WTC11 (cell line): ENCODE measurements around the gene PGAP3. TPM values are rescaled to one million over a fixed set of nuclear protein-coding genes. Genes with fewer than 3 reads are reported as not detected.

Source experiments
- ATAC-seq: fragments of 200-7000 bp; cut with Tn5 transposase; 2 replicates; pipeline ENCODE4 v1.10.0; 2021; ENCODE audit warnings: mild to moderate bottlenecking, moderate library complexity
- CTCF ChIA-PET: fragments of 300-600 bp; sonication (Branson Sonifier 250); formaldehyde crosslinking; loops from one replicate; lab custom pipeline; 2021; ENCODE audit warnings: antibody characterized with exemption; lab: Charles Lee
- POLR2A ChIA-PET: fragments of 350-600 bp; sonication (Branson Sonifier 250); formaldehyde crosslinking; loops from one replicate; lab custom pipeline; 2021; ENCODE audit warnings: antibody characterized with exemption; lab: Charles Lee
- DNase-seq: peaks from one replicate; pipeline ENCODE4 v3.0.0; 2021; ENCODE audit warnings: low spot score
- H3K27ac Mint-ChIP-seq: 2 replicates; pipeline ENCODE4 v1.8.0; 2021; ENCODE audit warnings: mixed read lengths
- H3K27me3 Mint-ChIP-seq: 2 replicates; pipeline ENCODE4 v1.8.0; 2021; ENCODE audit warnings: low read depth, mild to moderate bottlenecking, moderate library complexity, mixed read lengths
- H3K36me3 Mint-ChIP-seq: 2 replicates; pipeline ENCODE4 v1.8.0; 2021; ENCODE audit warnings: mixed read lengths
- H3K4me1 Mint-ChIP-seq: 2 replicates; pipeline ENCODE4 v1.8.0; 2022; ENCODE audit warnings: mixed read lengths
- H3K4me3 Mint-ChIP-seq: 2 replicates; pipeline ENCODE4 v1.8.0; 2021; ENCODE audit warnings: mild to moderate bottlenecking, moderate library complexity, mixed read lengths
- H3K9me3 Mint-ChIP-seq: 2 replicates; pipeline ENCODE4 v1.8.0; 2021; ENCODE audit warnings: mixed read lengths
- CREM ChIP-seq: sonication (generic); formaldehyde crosslinking; IDR thresholded peaks from 2 replicates; pipeline ENCODE4 v1.8.1; 2022; ENCODE audit warnings: mild to moderate bottlenecking, missing genetic modification reagents, moderate library complexity
- JUN ChIP-seq: sonication (generic); formaldehyde crosslinking; IDR thresholded peaks from 2 replicates; pipeline ENCODE4 v1.8.0; 2023; ENCODE audit warnings: mild to moderate bottlenecking, missing genetic modification reagents
- NFE2L1 ChIP-seq: sonication (generic); formaldehyde crosslinking; IDR thresholded peaks from 2 replicates; pipeline ENCODE4 v1.8.1; 2023; ENCODE audit warnings: missing genetic modification reagents
- PRDM15 ChIP-seq: sonication (generic); formaldehyde crosslinking; IDR thresholded peaks from 2 replicates; pipeline ENCODE4 v1.8.0; 2022; ENCODE audit warnings: missing genetic modification reagents
- RELA ChIP-seq: sonication (generic); formaldehyde crosslinking; IDR thresholded peaks from 2 replicates; pipeline ENCODE4 v1.8.1; 2022; ENCODE audit warnings: missing genetic modification reagents, mild to moderate bottlenecking, borderline replicate concordance
- ZNF121 ChIP-seq: sonication (generic); formaldehyde crosslinking; IDR thresholded peaks from 2 replicates; pipeline ENCODE4 v1.8.0; 2023; ENCODE audit warnings: missing genetic modification reagents
- ZNF281 ChIP-seq: sonication (generic); formaldehyde crosslinking; IDR thresholded peaks from 2 replicates; pipeline ENCODE4 v1.8.0; 2023; ENCODE audit warnings: mild to moderate bottlenecking, missing genetic modification reagents
- ZNF317 ChIP-seq: sonication (generic); formaldehyde crosslinking; IDR thresholded peaks from 2 replicates; pipeline ENCODE4 v1.8.1; 2023; ENCODE audit warnings: low read depth, mild to moderate bottlenecking, moderate library complexity, missing genetic modification reagents, borderline replicate concordance
- ZSCAN18 ChIP-seq: fragments of 250-450 bp; sonication (Bioruptor Pico); IDR thresholded peaks from 2 replicates; pipeline ENCODE4 v2.1.2; 2022; ENCODE audit warnings: mild to moderate bottlenecking, moderate library complexity
- total RNA-seq: library from RNA; stranded (reverse); gene quantifications from 3 replicates; pipeline ENCODE4 v1.2.3, GENCODE V29; 2021
- TF ChIP-seq, protein P1 (sequence below): sonication (generic); formaldehyde crosslinking; IDR thresholded peaks from 2 replicates; pipeline ENCODE4 v1.8.1; 2022; ENCODE audit warnings: mild to moderate bottlenecking, missing genetic modification reagents, moderate library complexity, borderline replicate concordance
- TF ChIP-seq, protein P2 (sequence below): fragments of 250-450 bp; sonication (Bioruptor Pico); IDR thresholded peaks from 2 replicates; pipeline ENCODE4 v1.9.0; 2021; ENCODE audit warnings: moderate library complexity, mild to moderate bottlenecking, inconsistent platforms, borderline replicate concordance
- TF ChIP-seq, protein P3 (sequence below): sonication (generic); formaldehyde crosslinking; IDR thresholded peaks from 2 replicates; pipeline ENCODE4 v1.8.1; 2023; ENCODE audit warnings: mild to moderate bottlenecking, moderate library complexity, missing genetic modification reagents
- TF ChIP-seq, protein P4 (sequence below): sonication (generic); formaldehyde crosslinking; IDR thresholded peaks from 2 replicates; pipeline ENCODE4 v1.8.1; 2023; ENCODE audit warnings: mild to moderate bottlenecking, missing genetic modification reagents

PGAP3 gene
- total RNA-seq, 1 experiment from 2014 or later, result 24.9 TPM

DNA sequence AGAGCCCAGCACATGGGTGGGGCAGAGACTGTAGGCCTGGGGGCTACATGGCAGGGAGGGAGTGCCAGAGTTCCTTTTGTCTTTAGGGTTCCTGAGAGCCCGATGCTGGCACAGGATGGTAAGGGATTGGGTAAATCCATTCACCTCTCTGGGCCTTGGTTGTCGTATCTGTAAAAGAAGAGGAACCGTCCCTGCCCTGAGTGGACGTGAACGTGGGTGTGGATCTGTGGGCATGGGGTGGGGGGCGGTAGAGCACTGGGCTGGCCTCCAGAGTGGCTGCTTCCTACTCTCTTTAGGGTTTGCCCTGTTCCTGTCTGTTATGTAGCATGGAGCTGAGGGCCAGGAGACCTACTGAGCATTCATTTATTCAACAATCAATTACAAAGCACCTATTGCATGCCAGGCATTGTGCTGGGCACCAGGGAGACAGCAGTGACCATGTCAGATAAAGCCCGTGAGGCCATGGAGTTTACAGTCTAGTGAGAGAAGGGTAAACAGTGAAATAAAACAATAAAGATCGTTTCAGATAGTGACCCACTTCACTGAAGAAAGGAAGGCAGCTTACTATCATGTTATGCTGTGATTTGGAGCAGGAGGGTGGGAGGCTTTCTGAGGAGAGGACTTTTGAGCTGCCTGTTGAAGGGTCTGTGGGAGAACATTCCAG, 35.8 kb downstream of the PGAP3 start:
- DNase-seq, result no peak
- no peak overlapping the region for H3K4me3 Mint-ChIP-seq
- H3K27ac Mint-ChIP-seq, result peak overlapping the region; percentile 75
- ChIA-PET CTCF (interaction anchor here (0.5 to 18.1 kb wide), 15 partner anchors 8 to 150 kb away, joined by 3 to 851 read pairs (median 14); partner anchors contain the start of genes MIEN1, PNMT, PPP1R1B and STARD3), POLR2A (interaction anchor here (0.6 to 1.1 kb wide), 4 partner anchors 12 to 47 kb away, joined by 3 to 4 read pairs (median 4); partner anchors contain the start of gene ERBB2)
- no peaks in the 10 kb centered on the region; the same call in 1 of the 2 replicates for H3K36me3 Mint-ChIP-seq
- no peak for TF ChIP-seq JUN (CRISPR knock-in tag)
- TF ChIP-seq ZNF121 (CRISPR knock-in tag), result no peak
- TF ChIP-seq ZNF317 (CRISPR knock-in tag), result no peak
- TF ChIP-seq, protein P1, sequence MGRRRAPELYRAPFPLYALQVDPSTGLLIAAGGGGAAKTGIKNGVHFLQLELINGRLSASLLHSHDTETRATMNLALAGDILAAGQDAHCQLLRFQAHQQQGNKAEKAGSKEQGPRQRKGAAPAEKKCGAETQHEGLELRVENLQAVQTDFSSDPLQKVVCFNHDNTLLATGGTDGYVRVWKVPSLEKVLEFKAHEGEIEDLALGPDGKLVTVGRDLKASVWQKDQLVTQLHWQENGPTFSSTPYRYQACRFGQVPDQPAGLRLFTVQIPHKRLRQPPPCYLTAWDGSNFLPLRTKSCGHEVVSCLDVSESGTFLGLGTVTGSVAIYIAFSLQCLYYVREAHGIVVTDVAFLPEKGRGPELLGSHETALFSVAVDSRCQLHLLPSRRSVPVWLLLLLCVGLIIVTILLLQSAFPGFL (CRISPR knock-in tag), result no peak
- no peak for TF ChIP-seq ZNF281 (CRISPR knock-in tag)
- no peak for TF ChIP-seq CREM
- no peak for TF ChIP-seq NFE2L1 (CRISPR knock-in tag)
- no peak for TF ChIP-seq ZSCAN18 (CRISPR knock-in tag)
- no peak for TF ChIP-seq RELA (CRISPR knock-in tag)
- TF ChIP-seq, protein P2, sequence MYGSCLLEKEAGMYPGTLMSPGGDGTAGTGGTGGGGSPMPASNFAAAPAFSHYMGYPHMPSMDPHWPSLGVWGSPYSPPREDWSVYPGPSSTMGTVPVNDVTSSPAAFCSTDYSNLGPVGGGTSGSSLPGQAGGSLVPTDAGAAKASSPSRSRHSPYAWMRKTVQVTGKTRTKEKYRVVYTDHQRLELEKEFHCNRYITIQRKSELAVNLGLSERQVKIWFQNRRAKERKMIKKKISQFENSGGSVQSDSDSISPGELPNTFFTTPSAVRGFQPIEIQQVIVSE (CRISPR knock-in tag), result no peak
- TF ChIP-seq, protein P3, sequence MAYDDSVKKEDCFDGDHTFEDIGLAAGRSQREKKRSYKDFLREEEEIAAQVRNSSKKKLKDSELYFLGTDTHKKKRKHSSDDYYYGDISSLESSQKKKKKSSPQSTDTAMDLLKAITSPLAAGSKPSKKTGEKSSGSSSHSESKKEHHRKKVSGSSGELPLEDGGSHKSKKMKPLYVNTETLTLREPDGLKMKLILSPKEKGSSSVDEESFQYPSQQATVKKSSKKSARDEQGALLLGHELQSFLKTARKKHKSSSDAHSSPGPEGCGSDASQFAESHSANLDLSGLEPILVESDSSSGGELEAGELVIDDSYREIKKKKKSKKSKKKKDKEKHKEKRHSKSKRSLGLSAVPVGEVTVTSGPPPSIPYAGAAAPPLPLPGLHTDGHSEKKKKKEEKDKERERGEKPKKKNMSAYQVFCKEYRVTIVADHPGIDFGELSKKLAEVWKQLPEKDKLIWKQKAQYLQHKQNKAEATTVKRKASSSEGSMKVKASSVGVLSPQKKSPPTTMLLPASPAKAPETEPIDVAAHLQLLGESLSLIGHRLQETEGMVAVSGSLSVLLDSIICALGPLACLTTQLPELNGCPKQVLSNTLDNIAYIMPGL (CRISPR knock-in tag), result no peak
- TF ChIP-seq, protein P4, sequence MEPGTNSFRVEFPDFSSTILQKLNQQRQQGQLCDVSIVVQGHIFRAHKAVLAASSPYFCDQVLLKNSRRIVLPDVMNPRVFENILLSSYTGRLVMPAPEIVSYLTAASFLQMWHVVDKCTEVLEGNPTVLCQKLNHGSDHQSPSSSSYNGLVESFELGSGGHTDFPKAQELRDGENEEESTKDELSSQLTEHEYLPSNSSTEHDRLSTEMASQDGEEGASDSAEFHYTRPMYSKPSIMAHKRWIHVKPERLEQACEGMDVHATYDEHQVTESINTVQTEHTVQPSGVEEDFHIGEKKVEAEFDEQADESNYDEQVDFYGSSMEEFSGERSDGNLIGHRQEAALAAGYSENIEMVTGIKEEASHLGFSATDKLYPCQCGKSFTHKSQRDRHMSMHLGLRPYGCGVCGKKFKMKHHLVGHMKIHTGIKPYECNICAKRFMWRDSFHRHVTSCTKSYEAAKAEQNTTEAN (CRISPR knock-in tag), result no peak
- no peak for TF ChIP-seq PRDM15 (CRISPR knock-in tag)
- ATAC-seq, result no peak
- peaks cover 44% of the 10 kb centered on the region for H3K4me1 Mint-ChIP-seq
- no peaks in the 10 kb centered on the region; the same call in 1 of the 2 replicates for H3K27me3 Mint-ChIP-seq
- H3K9me3 Mint-ChIP-seq, result no peaks in the 10 kb centered on the region
